ENCODE measurements around the gene IBTK. TPM values are rescaled to one million over a fixed set of nuclear protein-coding genes. Genes with fewer than 3 reads are reported as not detected.

The IBTK gene
- total RNA-seq, 1 experiment from 2014 or later, result 24.1 TPM

- CTCF ChIA-PET, result no interaction called here
- H3K27ac Mint-ChIP-seq, result no peak overlapping the region
- H3K36me3 Mint-ChIP-seq, result peaks cover 63% of the 10 kb centered on the region
- H3K27me3 Mint-ChIP-seq (ENCODE audit: low read depth), result no peaks in the 10 kb centered on the region
- POLR2A ChIA-PET, result no interaction called here
- H3K4me1 Mint-ChIP-seq, result no peaks in the 10 kb centered on the region
- H3K9me3 Mint-ChIP-seq, result no peaks in the 10 kb centered on the region
- no peak for DNase-seq (ENCODE audit: low spot score)
- no peak for ATAC-seq
- TF ChIP-seq MAX (CRISPR knock-in tag; IDR thresholded peaks at IDR 0.05), result no peak
- no peak for TF ChIP-seq USF1 (CRISPR knock-in tag; IDR thresholded peaks at IDR 0.05)
- TF ChIP-seq ZNF121 (CRISPR knock-in tag; IDR thresholded peaks at IDR 0.05), result no peak
- no peak for TF ChIP-seq ZMAT4 (CRISPR knock-in tag; IDR thresholded peaks at IDR 0.05)
- TF ChIP-seq ZNF512 (CRISPR knock-in tag; IDR thresholded peaks at IDR 0.05; ENCODE audit: borderline replicate concordance), result no peak
- TF ChIP-seq ATF1 (CRISPR knock-in tag; IDR thresholded peaks at IDR 0.05), result no peak
- TF ChIP-seq ZSCAN18 (CRISPR knock-in tag; IDR thresholded peaks at IDR 0.05), result no peak
- no peak for TF ChIP-seq E2F1 (CRISPR knock-in tag; IDR thresholded peaks at IDR 0.05)
- no peak for TF ChIP-seq RORB (CRISPR knock-in tag; IDR thresholded peaks at IDR 0.05)
- TF ChIP-seq GRHL2 (CRISPR knock-in tag; IDR thresholded peaks at IDR 0.05; ENCODE audit: insufficient replicate concordance, severe bottlenecking), result no peak
- TF ChIP-seq ZNF317 (CRISPR knock-in tag; IDR thresholded peaks at IDR 0.05; ENCODE audit: borderline replicate concordance, low read depth), result no peak
- H3K4me3 Mint-ChIP-seq, result no peak overlapping the region
These were observed 30.4 kb downstream of the IBTK start for GRCh38 chr6:82217018-82217586.

GRCh38 chr6:82216549-82216948 lies 31.0 kb downstream of the IBTK start:
- DNase-seq (ENCODE audit: low spot score) (no peak), ATAC-seq (no peak)
- ChIA-PET POLR2A (no interaction called here), CTCF (no interaction called here)
- Mint-ChIP-seq H3K9me3 (no peaks in the 10 kb centered on the region), H3K27me3 (ENCODE audit: low read depth) (no peaks in the 10 kb centered on the region), H3K4me3 (no peak overlapping the region), H3K36me3 (peaks cover 63% of the 10 kb centered on the region), H3K27ac (no peak overlapping the region), H3K4me1 (no peaks in the 10 kb centered on the region)
- TF ChIP-seq MXD4 (CRISPR knock-in tag; IDR thresholded peaks at IDR 0.05; ENCODE audit: borderline replicate concordance), result no peak
- TF ChIP-seq HMGA2 (CRISPR knock-in tag; IDR thresholded peaks at IDR 0.05), result no peak

GRCh38 chr6:82211326-82211725 lies 36.2 kb downstream of the IBTK start:
- ChIA-PET CTCF (no interaction called here), POLR2A (no interaction called here)
- Mint-ChIP-seq H3K4me1 (no peaks in the 10 kb centered on the region), H3K27me3 (ENCODE audit: low read depth) (no peaks in the 10 kb centered on the region), H3K9me3 (no peaks in the 10 kb centered on the region), H3K4me3 (no peak overlapping the region), H3K27ac (no peak overlapping the region), H3K36me3 (peaks cover 50% of the 10 kb centered on the region)
- no peak for ATAC-seq
- TF ChIP-seq NFE2L1 (CRISPR knock-in tag; IDR thresholded peaks at IDR 0.05) (no peak), NFYB (CRISPR knock-in tag; conservative IDR thresholded peaks at IDR 0.05; ENCODE audit: low read depth) (no peak), TEAD1 (CRISPR knock-in tag; IDR thresholded peaks at IDR 0.05) (no peak), JUN (CRISPR knock-in tag; IDR thresholded peaks at IDR 0.05) (no peak), EMX1 (CRISPR knock-in tag; IDR thresholded peaks at IDR 0.05) (no peak), ZNF281 (CRISPR knock-in tag; IDR thresholded peaks at IDR 0.05) (no peak), ATF1 (CRISPR knock-in tag; IDR thresholded peaks at IDR 0.05) (no peak), ZNF263 (CRISPR knock-in tag; IDR thresholded peaks at IDR 0.05; ENCODE audit: low read depth) (no peak)
- no peak for DNase-seq (ENCODE audit: low spot score)

All from WTC11 (cell line).